GM23338 (cell line): ENCODE measurements around the gene CCDC61. TPM values are rescaled to one million over a fixed set of nuclear protein-coding genes. Genes with fewer than 3 reads are reported as not detected.
A peak's percentile ranks its signal among the peaks of the same experiment; 100 is the strongest.

Experiments used
- ATAC-seq: fragments of 200-7000 bp; cut with Tn5 transposase; 3 replicates; pipeline ENCODE4 v1.9.1; 2020
- DNase-seq: peaks from one replicate; pipeline ENCODE4 v3.0.0-alpha.2; 2015; ENCODE audit warnings: low spot score
- H2AFZ ChIP-seq: fragments of 200-600 bp; sonication (generic); 2 replicates; pipeline ENCODE4 v1.8.0; 2016; ENCODE audit warnings: antibody characterized with exemption, mild to moderate bottlenecking, moderate library complexity
- H3F3A ChIP-seq: fragments of 200-600 bp; sonication (generic); replicated peaks from 2 replicates; pipeline ENCODE4 v1.8.0; 2017; ENCODE audit warnings: antibody characterized with exemption, mixed run types, low read depth
- H3K27ac ChIP-seq: fragments of 200-600 bp; sonication (generic); 2 replicates; pipeline ENCODE4 v1.6.1; 2016; ENCODE audit warnings: low read depth
- H3K27me3 ChIP-seq: fragments of 200-600 bp; sonication (generic); 2 replicates; pipeline ENCODE4 v1.8.0; 2016; ENCODE audit warnings: mild to moderate bottlenecking, mixed run types, moderate library complexity; ENCODE audit not compliant: insufficient read depth
- H3K36me3 ChIP-seq: fragments of 200-600 bp; sonication (generic); 2 replicates; pipeline ENCODE4 v1.8.0; 2016; ENCODE audit warnings: mild to moderate bottlenecking; ENCODE audit not compliant: insufficient read depth
- H3K4me1 ChIP-seq: fragments of 200-600 bp; sonication (generic); 2 replicates; pipeline ENCODE4 v1.8.0; 2016; ENCODE audit warnings: mild to moderate bottlenecking, moderate library complexity; ENCODE audit not compliant: insufficient read depth
- H3K4me2 ChIP-seq: fragments of 200-600 bp; sonication (generic); 2 replicates; pipeline ENCODE4 v1.7.1; 2017; ENCODE audit warnings: mixed run types
- H3K4me3 ChIP-seq: fragments of 200-600 bp; sonication (generic); 2 replicates; pipeline ENCODE4 v1.6.1; 2016; ENCODE audit warnings: mixed run types
- H3K79me2 ChIP-seq: fragments of 200-600 bp; sonication (generic); replicated peaks from 2 replicates; pipeline ENCODE4 v1.8.0; 2017; ENCODE audit warnings: mild to moderate bottlenecking; ENCODE audit not compliant: insufficient read depth
- H3K9me2 ChIP-seq: fragments of 200-600 bp; sonication (generic); 2 replicates; pipeline ENCODE4 v1.8.0; 2017; ENCODE audit not compliant: insufficient read depth
- H4K20me1 ChIP-seq: fragments of 200-600 bp; sonication (generic); replicated peaks from 2 replicates; pipeline ENCODE4 v1.8.0; 2017; ENCODE audit warnings: mild to moderate bottlenecking; ENCODE audit not compliant: insufficient read depth
- H3K27ac Mint-ChIP-seq: 2 replicates; pipeline ENCODE4 v1.8.0; 2020; ENCODE audit warnings: inconsistent platforms, mild to moderate bottlenecking, moderate library complexity, mixed read lengths
- H3K27me3 Mint-ChIP-seq: 3 replicates; pipeline ENCODE4 v1.8.0; 2022; ENCODE audit warnings: low read depth, mild to moderate bottlenecking, moderate library complexity, mixed read lengths, inconsistent platforms; ENCODE audit not compliant: insufficient read depth, poor library complexity
- H3K36me3 Mint-ChIP-seq: 3 replicates; pipeline ENCODE4 v1.8.0; 2021; ENCODE audit warnings: low read depth, mild to moderate bottlenecking, inconsistent platforms, moderate library complexity, mixed read lengths
- H3K4me1 Mint-ChIP-seq: 3 replicates; pipeline ENCODE4 v1.8.0; 2020; ENCODE audit warnings: mild to moderate bottlenecking, inconsistent platforms, mixed read lengths
- H3K4me3 Mint-ChIP-seq: 3 replicates; pipeline ENCODE4 v1.8.0; 2021; ENCODE audit warnings: moderate library complexity, mild to moderate bottlenecking, inconsistent platforms, mixed read lengths
- H3K9me3 Mint-ChIP-seq: 3 replicates; pipeline ENCODE4 v1.8.0; 2020; ENCODE audit warnings: moderate library complexity, mild to moderate bottlenecking, inconsistent platforms, mixed read lengths
- CREB1 ChIP-seq: fragments of 250-450 bp; sonication (Bioruptor Pico); IDR thresholded peaks from 2 replicates; pipeline ENCODE4 v1.5.0; 2020; ENCODE audit warnings: low read depth, mild to moderate bottlenecking, moderate library complexity
- CTCF ChIP-seq, 2 experiments: fragments of 200-600 bp in 1 of 2; sonication (generic) in 1 of 2; conservative IDR thresholded peaks; 2 replicates each; pipeline versions ENCODE4 v1.5.1 to v1.6.1; 2016 to 2017; ENCODE audit warnings: antibody characterized with exemption in 2 of 2, low read depth in 2 of 2, mild to moderate bottlenecking in 2 of 2, moderate library complexity in 1 of 2
- ETS1 ChIP-seq: IDR thresholded peaks from 2 replicates; pipeline ENCODE4 v1.6.1; 2016; ENCODE audit warnings: antibody characterized with exemption
- EZH2 ChIP-seq: fragments of 200-600 bp; sonication (generic); IDR thresholded peaks from one replicate; pipeline ENCODE4 v1.8.0; 2017; ENCODE audit warnings: antibody characterized with exemption, mild to moderate bottlenecking, low read depth; ENCODE audit not compliant: unreplicated experiment
- EZH2phosphoT487 ChIP-seq: fragments of 200-600 bp; sonication (generic); IDR thresholded peaks from one replicate; pipeline ENCODE4 v1.8.1; 2018; ENCODE audit warnings: antibody characterized with exemption; ENCODE audit not compliant: unreplicated experiment
- JUNB ChIP-seq: IDR thresholded peaks from one replicate; pipeline ENCODE4 v1.6.1; 2016; ENCODE audit warnings: antibody characterized with exemption; ENCODE audit not compliant: unreplicated experiment
- NANOG ChIP-seq: IDR thresholded peaks from 2 replicates; pipeline ENCODE4 v1.6.1; 2016; ENCODE audit warnings: antibody characterized with exemption, borderline replicate concordance
- POLR2AphosphoS5 ChIP-seq: IDR thresholded peaks from 2 replicates; pipeline ENCODE4 v1.6.1; 2016; ENCODE audit warnings: antibody characterized with exemption, low read depth
- REST ChIP-seq: IDR thresholded peaks from one replicate; pipeline ENCODE4 v1.6.1; 2018; ENCODE audit warnings: antibody characterized with exemption; ENCODE audit not compliant: unreplicated experiment
- STAT1 ChIP-seq: IDR thresholded peaks from one replicate; pipeline ENCODE4 v1.6.1; 2016; ENCODE audit warnings: antibody characterized with exemption; ENCODE audit not compliant: unreplicated experiment
- ZNF114 ChIP-seq: fragments of 250-450 bp; sonication (Bioruptor Pico); IDR thresholded peaks from 2 replicates; pipeline ENCODE4 v1.5.0; 2020; ENCODE audit warnings: mild to moderate bottlenecking, moderate library complexity
- ZNF331 ChIP-seq: fragments of 250-450 bp; sonication (Bioruptor Pico); IDR thresholded peaks from 2 replicates; pipeline ENCODE4 v1.5.0; 2020; ENCODE audit warnings: low read depth, mild to moderate bottlenecking, moderate library complexity
- polyA plus RNA-seq: library from polyadenylated mRNA; unstranded; fragments of >200 nt; fragmentation: Nextera tagmentation; extraction: Ambion mirVana; gene quantifications from 2 replicates; pipeline ENCODE4 v1.2.1, GENCODE V29; 2016
- total RNA-seq: library from RNA; depleted of rRNA; stranded (reverse); fragments of >200 nt; shearing (Covaris generic); gene quantifications from 2 replicates; pipeline ENCODE4 v1.2.3, GENCODE V29; 2014

The CCDC61 gene
- total and polyA plus RNA-seq, 2 experiments from 2014 or later: 9.8 to 22.4 TPM

GRCh38 chr19:45981350-45981749 is 13.9 kb upstream of the CCDC61 start (continued):
- TF ChIP-seq CREB1 (CRISPR knock-in tag): no peak
- TF ChIP-seq ZNF331 (CRISPR knock-in tag): no peak
- TF ChIP-seq NANOG: no peak
- TF ChIP-seq ETS1: no peak
- no peak for TF ChIP-seq CTCF (conservative IDR thresholded peaks at IDR 0.05; ENCODE audit: low read depth in 2 of 2)
- no peak for TF ChIP-seq REST
- no peak for TF ChIP-seq EZH2
- no peak for TF ChIP-seq EZH2phosphoT487
- TF ChIP-seq POLR2AphosphoS5: no peak
- TF ChIP-seq STAT1: no peak

- H3K9me3 Mint-ChIP-seq: no peaks in the 10 kb centered on the region; the same call in 2 of the 3 replicates
- Histone ChIP-seq H3K79me2 (no peaks in the 10 kb centered on the region), H3K27me3 (no peaks in the 10 kb centered on the region), H3K4me3 (no peak overlapping the region), H3K27ac (no peak overlapping the region), H3K9me2 (no peaks in the 10 kb centered on the region), H3K4me1 (peaks cover 5% of the 10 kb centered on the region; the same call in 1 of the 2 replicates), H3F3A (peaks cover 5% of the 10 kb centered on the region; the same call in 1 of the 2 replicates), H4K20me1 (no peaks in the 10 kb centered on the region), H3K4me2 (no peak overlapping the region), H2AFZ (no peak overlapping the region), H3K36me3 (no peaks in the 10 kb centered on the region)
- no peak overlapping the region for H3K27ac Mint-ChIP-seq
- no peak overlapping the region for H3K4me3 Mint-ChIP-seq
- ATAC-seq: peak; percentile 49
- H3K36me3 Mint-ChIP-seq: no peaks in the 10 kb centered on the region; the same call in 2 of the 3 replicates
- H3K27me3 Mint-ChIP-seq: peaks cover 4% of the 10 kb centered on the region
- no peak for DNase-seq
- H3K4me1 Mint-ChIP-seq: peaks cover 10% of the 10 kb centered on the region
- TF ChIP-seq ETS1 (no peak), POLR2AphosphoS5 (no peak), ZNF331 (CRISPR knock-in tag) (no peak), JUNB (no peak), EZH2 (no peak), NANOG (no peak), EZH2phosphoT487 (no peak), REST (no peak), ZNF114 (CRISPR knock-in tag) (no peak)
Measured at GRCh38 chr19:45985321-45985720, 9.9 kb upstream of the CCDC61 start.
